ENCODE measurements around the gene DNAAF5. TPM values are rescaled to one million over a fixed set of nuclear protein-coding genes. Genes with fewer than 3 reads are reported as not detected.

The DNAAF5 gene
- 44.7 TPM for polyA plus RNA-seq (2012; ENCODE audit: insufficient read depth, insufficient read length)

- peak within 1 kb of the TSS; percentile 74 for H3K4me3 ChIP-seq (ENCODE audit: low read length)
- DNase-seq (ENCODE audit: low read depth, low spot score), result peak; percentile 87
Measured at GRCh38 chr7:726084-726853, at the start of gene DNAAF5. DNAAF5 (plus strand) TSS chr7:726699; CDS start chr7:726721, 22 bp downstream.

DNA sequence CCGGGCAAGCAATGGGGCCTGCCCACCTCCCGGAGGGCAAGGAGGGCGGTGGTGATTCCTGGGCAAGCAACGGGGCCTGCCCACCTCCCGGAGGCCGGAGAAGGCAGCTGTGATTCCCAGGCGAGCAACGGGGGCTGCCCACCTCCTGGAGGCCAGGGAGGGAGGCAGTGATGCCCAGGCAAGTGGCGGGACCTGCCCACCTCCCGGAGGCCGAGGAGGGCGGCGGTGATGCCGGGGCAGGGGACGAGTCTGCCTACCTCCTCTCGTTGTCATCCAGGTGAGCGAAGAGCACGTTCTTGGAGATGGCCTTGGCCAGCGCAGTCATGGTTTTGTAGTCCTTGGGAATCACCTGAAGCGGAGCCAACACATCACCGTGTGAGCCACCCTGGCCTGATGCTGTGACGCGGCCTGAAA lies 49.5 kb upstream of the DNAAF5 start:
- H3K4me3 ChIP-seq (ENCODE audit: low read length), result no peak overlapping the region
- DNase-seq (ENCODE audit: low read depth, low spot score), result no peak

GRCh38 chr7:680411-681127 lies 45.9 kb upstream of the DNAAF5 start:
- DNase-seq (ENCODE audit: low read depth, low spot score), result no peak

DNA sequence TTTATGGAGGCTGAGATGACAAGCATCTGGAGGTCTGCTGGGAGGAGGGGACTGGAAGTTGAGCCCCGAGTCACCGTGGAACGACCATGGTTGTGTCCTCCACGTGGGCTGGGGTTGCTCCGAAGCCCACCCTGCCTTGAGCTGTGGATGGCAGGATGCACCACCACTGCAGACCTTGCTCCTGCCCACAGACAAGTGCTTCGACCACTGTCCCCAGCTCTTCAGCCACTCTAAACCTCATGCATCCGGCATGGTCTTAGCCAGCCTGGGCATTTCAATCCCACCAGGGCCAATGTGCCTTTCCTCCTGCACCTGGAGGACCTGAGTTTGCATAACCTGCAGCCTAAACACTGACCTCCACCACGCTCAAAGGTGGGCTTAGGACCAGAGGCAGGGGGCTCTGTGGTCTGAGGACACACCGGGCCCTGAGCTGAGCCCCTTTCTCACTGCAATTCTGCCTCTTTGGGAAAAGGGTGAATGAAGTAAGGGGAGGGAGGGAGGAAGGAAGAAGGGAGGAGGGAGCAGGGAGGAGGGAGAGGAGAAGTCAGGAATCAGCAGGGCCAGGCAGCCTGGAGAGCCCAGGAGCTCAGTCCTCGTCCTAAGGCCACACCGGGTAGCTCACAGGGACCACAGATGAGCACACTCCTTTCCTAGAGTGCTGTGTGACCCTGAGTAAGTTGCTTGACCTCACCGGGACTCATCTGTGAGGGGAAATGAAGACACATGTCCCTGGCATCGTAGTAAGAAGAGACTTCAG lies 44.8 kb upstream of the DNAAF5 start:
- DNase-seq (ENCODE audit: low read depth, low spot score), result no peak
- H3K4me3 ChIP-seq (ENCODE audit: low read length), result no peak overlapping the region

More at GRCh38 chr7:680411-681127, 45.9 kb upstream of the DNAAF5 start:
- no peak overlapping the region for H3K4me3 ChIP-seq (ENCODE audit: low read length)

GRCh38 chr7:682810-683209 lies 43.7 kb upstream of the DNAAF5 start:
- no peak overlapping the region for H3K4me3 ChIP-seq (ENCODE audit: low read length)
- DNase-seq (ENCODE audit: low read depth, low spot score), result no peak

DNA sequence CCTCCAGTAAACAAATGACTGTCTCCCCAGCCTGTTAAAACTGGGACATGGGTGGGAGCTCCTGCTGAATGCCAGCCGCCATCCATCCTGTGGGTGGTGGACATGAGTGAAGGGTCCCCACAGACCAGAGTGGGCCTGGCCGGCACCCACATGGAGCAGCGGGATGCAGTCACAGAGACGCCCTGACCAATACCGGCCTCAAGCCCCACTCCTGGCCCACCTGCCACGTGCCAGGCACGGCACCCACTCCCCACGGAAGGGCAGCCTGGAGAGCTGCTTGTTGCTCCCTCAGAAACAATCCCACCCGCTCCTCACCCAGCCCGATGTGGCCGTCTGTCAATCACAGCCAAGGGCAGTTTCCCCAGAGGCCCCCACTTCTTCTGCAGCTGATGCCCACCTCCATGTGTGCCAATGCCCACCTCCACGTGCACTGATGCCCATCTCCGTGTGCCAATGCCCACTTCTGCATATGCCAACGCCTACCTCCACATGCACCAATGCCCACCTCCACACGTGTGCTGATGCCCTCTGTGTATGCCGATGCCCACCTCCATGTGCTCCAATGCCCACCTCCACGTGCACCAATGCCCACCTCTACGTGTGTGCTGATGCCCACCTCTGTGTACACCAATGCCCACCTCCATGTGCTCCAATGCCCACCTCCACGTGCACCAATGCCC lies 42.8 kb upstream of the DNAAF5 start:
- no peak for DNase-seq (ENCODE audit: low read depth, low spot score)
- no peak overlapping the region for H3K4me3 ChIP-seq (ENCODE audit: low read length)

DNA sequence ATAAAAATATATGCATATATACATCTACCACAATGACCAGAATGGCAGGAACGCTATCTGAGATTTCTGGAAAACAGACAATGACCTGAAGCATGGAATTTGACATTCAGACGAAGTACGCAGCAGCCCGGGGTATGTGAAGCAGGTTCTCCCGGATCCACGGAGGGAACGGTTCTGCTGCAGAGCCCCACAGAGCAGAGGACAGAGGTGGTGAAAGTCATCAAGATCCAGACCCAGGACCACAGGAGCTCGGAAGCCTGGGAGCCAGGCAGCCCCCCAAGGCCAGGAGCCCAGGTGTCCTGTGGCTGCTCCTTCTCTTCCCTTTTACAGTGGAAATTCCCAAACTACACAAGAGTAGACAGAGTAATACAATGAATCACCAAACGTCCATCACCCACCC lies 42.1 kb upstream of the DNAAF5 start:
- H3K4me3 ChIP-seq (ENCODE audit: low read length), result no peak overlapping the region
- DNase-seq (ENCODE audit: low read depth, low spot score), result no peak

- no peak overlapping the region for H3K4me3 ChIP-seq (ENCODE audit: low read length)
- no peak for DNase-seq (ENCODE audit: low read depth, low spot score)
Measured at GRCh38 chr7:685540-685939, 41.0 kb upstream of the DNAAF5 start.

GRCh38 chr7:690478-691360 lies 35.8 kb upstream of the DNAAF5 start:
- no peak for DNase-seq (ENCODE audit: low read depth, low spot score)
- no peak overlapping the region for H3K4me3 ChIP-seq (ENCODE audit: low read length)

DNA sequence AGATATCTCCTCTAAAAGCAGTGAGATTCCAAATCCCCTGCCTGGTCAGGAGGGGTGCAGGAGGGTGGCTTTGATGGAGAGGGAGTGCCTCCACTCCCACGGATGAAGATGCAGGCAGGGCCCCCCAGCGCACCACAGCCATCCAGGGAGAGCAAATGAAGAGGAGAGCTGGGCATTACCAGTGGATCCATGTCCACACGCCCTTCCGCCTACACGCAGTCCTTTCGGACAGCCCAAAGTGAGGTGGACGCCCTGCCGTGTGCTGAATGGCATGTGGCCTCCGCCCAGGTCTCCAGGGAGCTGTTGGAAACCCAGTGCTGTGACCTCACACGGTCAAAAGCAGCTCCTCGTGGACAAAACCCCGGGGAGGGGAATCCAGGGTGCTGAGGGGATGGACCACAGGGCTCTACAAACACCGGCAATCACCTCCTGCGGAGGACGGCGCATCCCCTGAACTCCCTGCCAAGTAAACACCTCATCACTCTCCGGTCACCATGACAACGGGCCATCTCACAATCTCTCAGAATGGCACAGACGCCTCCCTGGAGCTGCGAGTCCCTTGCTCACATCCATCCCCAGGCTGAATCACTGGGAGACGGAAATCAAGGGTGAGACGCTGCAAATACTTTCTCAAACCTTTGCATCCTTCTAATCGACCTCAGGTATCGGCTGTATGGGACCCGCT lies 35.0 kb upstream of the DNAAF5 start:
- no peak for DNase-seq (ENCODE audit: low read depth, low spot score)
- no peak overlapping the region for H3K4me3 ChIP-seq (ENCODE audit: low read length)

DNA sequence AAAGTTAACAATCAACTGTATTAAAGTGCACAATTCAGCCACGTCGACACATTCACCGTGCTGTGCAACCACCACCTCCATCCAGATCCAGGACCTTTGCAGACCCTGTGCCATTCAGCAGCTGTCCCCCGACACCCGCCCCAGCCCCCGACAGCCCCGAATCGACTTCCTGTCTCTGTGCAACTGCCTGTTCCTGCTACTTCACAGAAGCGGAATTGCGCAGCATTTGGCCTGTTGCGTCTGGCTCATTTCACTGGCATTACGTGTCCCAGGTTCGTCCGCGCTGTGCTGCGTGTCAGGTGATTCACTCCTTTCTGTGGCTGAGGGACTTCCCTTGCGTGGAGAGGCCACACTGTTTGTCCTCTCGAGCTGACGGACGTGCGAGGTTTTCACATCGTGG lies 33.2 kb upstream of the DNAAF5 start:
- H3K4me3 ChIP-seq (ENCODE audit: low read length), result no peak overlapping the region
- DNase-seq (ENCODE audit: low read depth, low spot score), result no peak

- no peak overlapping the region for H3K4me3 ChIP-seq (ENCODE audit: low read length)
- DNase-seq (ENCODE audit: low read depth, low spot score), result no peak
Measured at GRCh38 chr7:696426-696811, 30.1 kb upstream of the DNAAF5 start.

DNA sequence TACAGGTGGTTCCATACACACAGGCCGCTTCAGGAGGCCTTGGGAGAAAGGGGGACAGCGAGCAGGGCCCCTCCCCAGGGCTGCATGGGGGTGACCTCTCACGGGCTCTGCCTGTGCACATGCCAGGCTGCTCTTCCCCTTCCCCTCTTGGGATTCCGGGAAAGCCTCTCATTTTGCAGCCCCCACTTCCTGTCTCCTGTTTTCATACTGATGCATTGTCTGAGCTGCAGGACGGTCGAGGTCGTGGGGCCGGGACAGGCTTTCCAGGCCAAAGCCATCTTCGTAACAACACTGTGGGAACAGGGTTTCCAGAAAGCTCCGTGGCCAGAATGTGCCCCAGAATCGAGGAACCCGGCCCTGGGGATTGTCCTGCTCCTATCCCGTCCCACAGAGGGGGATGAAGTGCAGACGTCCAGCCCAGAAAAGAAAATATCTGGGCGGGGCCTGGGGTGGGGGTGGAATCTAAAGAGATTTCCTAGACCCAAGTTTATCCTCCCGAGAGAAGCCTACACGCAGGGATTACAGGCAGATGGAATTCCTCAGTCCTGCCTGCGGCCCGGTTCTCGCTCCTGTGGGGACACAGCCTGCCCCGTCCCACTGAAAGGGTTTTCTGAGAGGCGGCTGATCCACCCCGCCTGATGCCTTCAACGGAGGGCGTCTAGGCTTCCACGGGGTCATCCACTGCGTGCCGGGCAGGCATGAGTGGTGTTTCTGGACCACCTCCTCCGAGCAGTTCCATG lies 29.5 kb upstream of the DNAAF5 start:
- no peak overlapping the region for H3K4me3 ChIP-seq (ENCODE audit: low read length)
- DNase-seq (ENCODE audit: low read depth, low spot score), result no peak

- DNase-seq (ENCODE audit: low read depth, low spot score), result no peak
- H3K4me3 ChIP-seq (ENCODE audit: low read length), result no peak overlapping the region
Measured at GRCh38 chr7:698515-699475, 27.7 kb upstream of the DNAAF5 start.

GRCh38 chr7:699476-700170 lies 26.9 kb upstream of the DNAAF5 start:
- H3K4me3 ChIP-seq (ENCODE audit: low read length), result no peak overlapping the region
- no peak for DNase-seq (ENCODE audit: low read depth, low spot score)
